ENCODE measurements around the gene FARP1. TPM values are rescaled to one million over a fixed set of nuclear protein-coding genes. Genes with fewer than 3 reads are reported as not detected.

Gene FARP1
- total RNA-seq, 1 experiment from 2014 or later, result not detected

GRCh38 chr13:98236197-98236596, 93.3 kb downstream of the FARP1 start:
- no peaks in the 10 kb centered on the region for H3K9me2 ChIP-seq (replicated peaks; ENCODE audit: insufficient read depth, low read length)
- H3K9ac ChIP-seq (ENCODE audit: low read length), result no peak overlapping the region
- H3K4me3 ChIP-seq (ENCODE audit: low read length), result no peak overlapping the region
- no peaks in the 10 kb centered on the region for H3K9me3 ChIP-seq (ENCODE audit: low read length)
- no peaks in the 10 kb centered on the region for H3K4me1 ChIP-seq (ENCODE audit: low read length)
- H4K20me1 ChIP-seq (ENCODE audit: insufficient read depth, low read depth, low read length), result no peaks in the 10 kb centered on the region
- no peak for DNase-seq
- no peak overlapping the region for H3K27ac ChIP-seq (ENCODE audit: low read length)
- H3K4me2 ChIP-seq (ENCODE audit: low read depth, low read length, poor library complexity, severe bottlenecking), result no peak overlapping the region
- H2AFZ ChIP-seq (ENCODE audit: low read length), result no peak overlapping the region
- no peaks in the 10 kb centered on the region for H3K27me3 ChIP-seq (ENCODE audit: low read length)
- H3K36me3 ChIP-seq (ENCODE audit: insufficient read depth, low read length), result no peaks in the 10 kb centered on the region
- no peaks in the 10 kb centered on the region for H3K79me2 ChIP-seq (ENCODE audit: low read length)

GRCh38 chr13:98237331-98237730, 94.4 kb downstream of the FARP1 start:
- H4K20me1 ChIP-seq (ENCODE audit: insufficient read depth, low read depth, low read length), result no peaks in the 10 kb centered on the region
- no peaks in the 10 kb centered on the region for H3K9me2 ChIP-seq (replicated peaks; ENCODE audit: insufficient read depth, low read length)
- no peak for DNase-seq
- H3K27ac ChIP-seq (ENCODE audit: low read length), result no peak overlapping the region
- H2AFZ ChIP-seq (ENCODE audit: low read length), result no peak overlapping the region
- no peaks in the 10 kb centered on the region for H3K9me3 ChIP-seq (ENCODE audit: low read length)
- H3K36me3 ChIP-seq (ENCODE audit: insufficient read depth, low read length), result no peaks in the 10 kb centered on the region
- H3K9ac ChIP-seq (ENCODE audit: low read length), result no peak overlapping the region
- H3K27me3 ChIP-seq (ENCODE audit: low read length), result no peaks in the 10 kb centered on the region
- no peaks in the 10 kb centered on the region for H3K4me1 ChIP-seq (ENCODE audit: low read length)
- H3K4me3 ChIP-seq (ENCODE audit: low read length), result no peak overlapping the region
- H3K4me2 ChIP-seq (ENCODE audit: low read depth, low read length, poor library complexity, severe bottlenecking), result no peak overlapping the region
- H3K79me2 ChIP-seq (ENCODE audit: low read length), result no peaks in the 10 kb centered on the region

- Histone ChIP-seq H4K20me1 (ENCODE audit: insufficient read depth, low read depth, low read length) (no peaks in the 10 kb centered on the region), H3K79me2 (ENCODE audit: low read length) (no peaks in the 10 kb centered on the region)
- no peak for DNase-seq
Measured at GRCh38 chr13:98239162-98240076, 96.5 kb downstream of the FARP1 start.

GRCh38 chr13:98240135-98240534, 97.2 kb downstream of the FARP1 start:
- no peak overlapping the region for H3K9ac ChIP-seq (ENCODE audit: low read length)

More at GRCh38 chr13:98239162-98240076, 96.5 kb downstream of the FARP1 start:
- Histone ChIP-seq H3K9me2 (replicated peaks; ENCODE audit: insufficient read depth, low read length) (no peaks in the 10 kb centered on the region), H3K9ac (ENCODE audit: low read length) (no peak overlapping the region), H3K9me3 (ENCODE audit: low read length) (no peaks in the 10 kb centered on the region), H3K27ac (ENCODE audit: low read length) (no peak overlapping the region), H3K36me3 (ENCODE audit: insufficient read depth, low read length) (no peaks in the 10 kb centered on the region), H3K4me1 (ENCODE audit: low read length) (no peaks in the 10 kb centered on the region), H2AFZ (ENCODE audit: low read length) (no peak overlapping the region), H3K4me2 (ENCODE audit: low read depth, low read length, poor library complexity, severe bottlenecking) (no peak overlapping the region), H3K4me3 (ENCODE audit: low read length) (no peak overlapping the region), H3K27me3 (ENCODE audit: low read length) (no peaks in the 10 kb centered on the region)

GRCh38 chr13:98240974-98241373, 98.1 kb downstream of the FARP1 start:
- Histone ChIP-seq H3K27me3 (ENCODE audit: low read length) (no peaks in the 10 kb centered on the region), H3K4me3 (ENCODE audit: low read length) (no peak overlapping the region), H2AFZ (ENCODE audit: low read length) (no peak overlapping the region), H3K9me3 (ENCODE audit: low read length) (no peaks in the 10 kb centered on the region), H3K36me3 (ENCODE audit: insufficient read depth, low read length) (no peaks in the 10 kb centered on the region), H3K4me2 (ENCODE audit: low read depth, low read length, poor library complexity, severe bottlenecking) (no peak overlapping the region), H3K4me1 (ENCODE audit: low read length) (no peaks in the 10 kb centered on the region), H3K9ac (ENCODE audit: low read length) (no peak overlapping the region), H3K27ac (ENCODE audit: low read length) (no peak overlapping the region), H3K79me2 (ENCODE audit: low read length) (no peaks in the 10 kb centered on the region), H4K20me1 (ENCODE audit: insufficient read depth, low read depth, low read length) (no peaks in the 10 kb centered on the region), H3K9me2 (replicated peaks; ENCODE audit: insufficient read depth, low read length) (no peaks in the 10 kb centered on the region)
- no peak for DNase-seq

More at GRCh38 chr13:98240135-98240534, 97.2 kb downstream of the FARP1 start:
- DNase-seq, result no peak
- H3K4me3 ChIP-seq (ENCODE audit: low read length), result no peak overlapping the region
- H3K27ac ChIP-seq (ENCODE audit: low read length), result no peak overlapping the region
- no peaks in the 10 kb centered on the region for H4K20me1 ChIP-seq (ENCODE audit: insufficient read depth, low read depth, low read length)
- no peak overlapping the region for H2AFZ ChIP-seq (ENCODE audit: low read length)
- H3K9me3 ChIP-seq (ENCODE audit: low read length), result no peaks in the 10 kb centered on the region
- H3K4me2 ChIP-seq (ENCODE audit: low read depth, low read length, poor library complexity, severe bottlenecking), result no peak overlapping the region
- no peaks in the 10 kb centered on the region for H3K36me3 ChIP-seq (ENCODE audit: insufficient read depth, low read length)
- no peaks in the 10 kb centered on the region for H3K79me2 ChIP-seq (ENCODE audit: low read length)
- no peaks in the 10 kb centered on the region for H3K4me1 ChIP-seq (ENCODE audit: low read length)
- H3K27me3 ChIP-seq (ENCODE audit: low read length), result no peaks in the 10 kb centered on the region
- no peaks in the 10 kb centered on the region for H3K9me2 ChIP-seq (replicated peaks; ENCODE audit: insufficient read depth, low read length)

GRCh38 chr13:98241976-98242375, 99.1 kb downstream of the FARP1 start:
- Histone ChIP-seq H3K4me2 (ENCODE audit: low read depth, low read length, poor library complexity, severe bottlenecking) (no peak overlapping the region), H3K4me1 (ENCODE audit: low read length) (no peaks in the 10 kb centered on the region), H2AFZ (ENCODE audit: low read length) (no peak overlapping the region), H3K4me3 (ENCODE audit: low read length) (no peak overlapping the region), H3K27ac (ENCODE audit: low read length) (no peak overlapping the region), H3K9me2 (replicated peaks; ENCODE audit: insufficient read depth, low read length) (no peaks in the 10 kb centered on the region), H3K36me3 (ENCODE audit: insufficient read depth, low read length) (no peaks in the 10 kb centered on the region), H4K20me1 (ENCODE audit: insufficient read depth, low read depth, low read length) (no peaks in the 10 kb centered on the region), H3K27me3 (ENCODE audit: low read length) (no peaks in the 10 kb centered on the region), H3K9ac (ENCODE audit: low read length) (no peak overlapping the region), H3K79me2 (ENCODE audit: low read length) (no peaks in the 10 kb centered on the region), H3K9me3 (ENCODE audit: low read length) (no peaks in the 10 kb centered on the region)
- DNase-seq, result no peak

GRCh38 chr13:98242403-98242802, 99.5 kb downstream of the FARP1 start:
- Histone ChIP-seq H3K4me3 (ENCODE audit: low read length) (no peak overlapping the region), H3K27ac (ENCODE audit: low read length) (no peak overlapping the region), H3K79me2 (ENCODE audit: low read length) (no peaks in the 10 kb centered on the region), H3K4me2 (ENCODE audit: low read depth, low read length, poor library complexity, severe bottlenecking) (no peak overlapping the region), H3K27me3 (ENCODE audit: low read length) (no peaks in the 10 kb centered on the region), H4K20me1 (ENCODE audit: insufficient read depth, low read depth, low read length) (no peaks in the 10 kb centered on the region), H3K9ac (ENCODE audit: low read length) (no peak overlapping the region), H3K9me3 (ENCODE audit: low read length) (no peaks in the 10 kb centered on the region), H3K4me1 (ENCODE audit: low read length) (no peaks in the 10 kb centered on the region), H2AFZ (ENCODE audit: low read length) (no peak overlapping the region), H3K9me2 (replicated peaks; ENCODE audit: insufficient read depth, low read length) (no peaks in the 10 kb centered on the region), H3K36me3 (ENCODE audit: insufficient read depth, low read length) (no peaks in the 10 kb centered on the region)
- DNase-seq, result no peak

GRCh38 chr13:98243929-98244272, 101.0 kb downstream of the FARP1 start:
- H3K27me3 ChIP-seq (ENCODE audit: low read length), result no peaks in the 10 kb centered on the region
- H3K4me2 ChIP-seq (ENCODE audit: low read depth, low read length, poor library complexity, severe bottlenecking), result no peak overlapping the region
- no peaks in the 10 kb centered on the region for H3K9me3 ChIP-seq (ENCODE audit: low read length)
- no peak overlapping the region for H3K27ac ChIP-seq (ENCODE audit: low read length)
- H3K9ac ChIP-seq (ENCODE audit: low read length), result no peak overlapping the region
- H2AFZ ChIP-seq (ENCODE audit: low read length), result no peak overlapping the region
- no peaks in the 10 kb centered on the region for H3K4me1 ChIP-seq (ENCODE audit: low read length)
- H4K20me1 ChIP-seq (ENCODE audit: insufficient read depth, low read depth, low read length), result no peaks in the 10 kb centered on the region
- no peaks in the 10 kb centered on the region for H3K36me3 ChIP-seq (ENCODE audit: insufficient read depth, low read length)
- no peaks in the 10 kb centered on the region for H3K79me2 ChIP-seq (ENCODE audit: low read length)
- DNase-seq, result no peak
- no peaks in the 10 kb centered on the region for H3K9me2 ChIP-seq (replicated peaks; ENCODE audit: insufficient read depth, low read length)
- H3K4me3 ChIP-seq (ENCODE audit: low read length), result no peak overlapping the region
